K562 (cell line): ENCODE data around the gene ESRRB. TPM values are rescaled to one million over a fixed set of nuclear protein-coding genes. Genes with fewer than 3 reads are reported as not detected.
A peak's percentile ranks its signal among the peaks of the same experiment; 100 is the strongest.

Source experiments
- ATAC-seq: fragments of 200-7000 bp; cut with Tn5 transposase; 3 replicates; pipeline ENCODE4 v1.9.1; 2020; ENCODE audit warnings: moderate library complexity
- BruUV-seq: library from RNA; stranded (reverse); fragments of 400-500 nt; replicated peaks from 2 replicates; lab custom pipeline; 2021; lab: Mats Ljungman, UMichigan
- CTCF ChIA-PET: fragments of 300-600 bp; formaldehyde crosslinking; extraction: SDS; loops from one replicate; lab custom pipeline; 2021; ENCODE audit warnings: low intra/inter-chr PET ratio; lab: Yijun Ruan, JAX
- POLR2A ChIA-PET: fragments of 300-600, 350-650 bp; sonication (Branson Sonifier 250); formaldehyde crosslinking; extraction: SDS; loops from one replicate; lab custom pipeline; 2021; ENCODE audit warnings: antibody characterized with exemption, inconsistent platforms; lab: Yijun Ruan, JAX
- DNase-seq, 4 experiments: peaks; one replicate each; pipeline versions ENCODE4 v3.0.0 to v3.0.0-alpha.2; 2011 to 2018; ENCODE audit warnings: low spot score in 3 of 4, mixed read lengths in 3 of 4; ENCODE audit errors: extremely low read depth in 1 of 4
- FAIRE-seq: peaks from 2 replicates; lab custom pipeline; 2011; peaks lifted over from hg19 to GRCh38; lab: Jason Lieb, UNC
- H2AFZ ChIP-seq: 2 replicates; pipeline ENCODE4 v1.6.0; 2011; ENCODE audit warnings: low read depth, low read length, control low read depth, inconsistent platforms
- H3K27ac ChIP-seq: fragments of 200-600 bp; 3 replicates; pipeline ENCODE4 v1.8.0; 2011; ENCODE audit warnings: low read depth, mild to moderate bottlenecking, control low read depth, inconsistent platforms, low read length, moderate library complexity, mixed read lengths; ENCODE audit errors: extremely low read depth
- H3K27me3 ChIP-seq, 2 experiments: fragments of 300-600 bp in 1 of 2; 2 replicates in 1 of 2; 3 replicates in 1 of 2; pipeline versions ENCODE4 v1.6.0 to v1.8.0; 2011; ENCODE audit warnings: inconsistent platforms in 2 of 2, low read length in 2 of 2, mild to moderate bottlenecking in 1 of 2, mixed read lengths in 1 of 2, moderate library complexity in 1 of 2; ENCODE audit not compliant: control insufficient read depth in 2 of 2, insufficient read depth in 2 of 2
- H3K36me3 ChIP-seq: fragments of 300-600 bp; 3 replicates; pipeline ENCODE4 v1.8.0; 2011; ENCODE audit warnings: mild to moderate bottlenecking, low read length, inconsistent platforms; ENCODE audit not compliant: control insufficient read depth, insufficient read depth
- H3K4me1 ChIP-seq, 2 experiments: fragments of 200-600 bp in 1 of 2; replicated peaks in 1 of 2; 2 replicates in 1 of 2; 3 replicates in 1 of 2; pipeline versions ENCODE4 v1.5.1 to v1.8.0; 2011; ENCODE audit warnings: inconsistent platforms in 2 of 2, low read length in 2 of 2, mild to moderate bottlenecking in 1 of 2, mixed read lengths in 1 of 2, moderate library complexity in 1 of 2; ENCODE audit not compliant: control insufficient read depth in 2 of 2, insufficient read depth in 2 of 2
- H3K4me2 ChIP-seq: 2 replicates; pipeline ENCODE4 v1.6.1; 2011; ENCODE audit warnings: low read length, control low read depth, inconsistent platforms, mixed read lengths; ENCODE audit not compliant: insufficient read depth
- H3K4me3 ChIP-seq: fragments of 200-600 bp; sonication (generic), shearing (Covaris generic); 2 replicates; pipeline ENCODE4 v1.5.1; 2016; ENCODE audit warnings: control low read depth, inconsistent platforms
- H3K79me2 ChIP-seq: fragments of 200-600 bp; 3 replicates; pipeline ENCODE4 v1.8.0; 2011; ENCODE audit warnings: low read length, inconsistent platforms; ENCODE audit not compliant: control insufficient read depth, insufficient read depth
- H3K9ac ChIP-seq, 2 experiments: 2 replicates each; pipeline versions ENCODE4 v1.6.0 to v1.6.1; 2011; ENCODE audit warnings: low read depth in 2 of 2, low read length in 2 of 2, control low read depth in 1 of 2, inconsistent platforms in 1 of 2, mild to moderate bottlenecking in 1 of 2, mixed read lengths in 1 of 2; ENCODE audit not compliant: insufficient read depth in 1 of 2
- H3K9me1 ChIP-seq: one replicate; pipeline ENCODE4 v1.6.0; 2011; ENCODE audit warnings: inconsistent platforms, mild to moderate bottlenecking, low read length, moderate library complexity; ENCODE audit not compliant: control insufficient read depth, insufficient read depth
- H3K9me3 ChIP-seq: replicated peaks from 2 replicates; pipeline ENCODE4 v1.5.1; 2011; ENCODE audit warnings: low read depth, low read length, inconsistent platforms; ENCODE audit not compliant: control insufficient read depth, insufficient read depth
- H4K20me1 ChIP-seq: replicated peaks from 2 replicates; pipeline ENCODE4 v1.6.1; 2011; ENCODE audit warnings: low read length, inconsistent platforms, mixed read lengths; ENCODE audit not compliant: control insufficient read depth, insufficient read depth
- BRF1 ChIP-seq: IDR thresholded peaks from 3 replicates; pipeline ENCODE4 v1.6.1; 2011; ENCODE audit warnings: borderline replicate concordance, mild to moderate bottlenecking; ENCODE audit not compliant: insufficient read length; ENCODE audit errors: extremely low read depth
- CSDE1 ChIP-seq, 2 experiments: fragments of 450-650 bp; IDR thresholded peaks; 2 replicates each; pipeline ENCODE4 v1.6.1; 2016; ENCODE audit warnings: mild to moderate bottlenecking in 1 of 2
- MTA1 ChIP-seq: fragments of 450-650 bp; IDR thresholded peaks from 2 replicates; pipeline ENCODE4 v1.6.1; 2017; ENCODE audit warnings: borderline replicate concordance
- PTRF ChIP-seq: fragments of 450-650 bp; IDR thresholded peaks from 2 replicates; pipeline ENCODE4 v1.6.1; 2016; ENCODE audit warnings: mild to moderate bottlenecking, missing genetic modification characterization, missing compliant biosample characterization
- SRSF1 ChIP-seq: fragments of 200-400 bp; formaldehyde crosslinking; IDR thresholded peaks from 2 replicates; pipeline ENCODE4 v1.6.1; 2017; ENCODE audit warnings: mild to moderate bottlenecking, low read depth, low read length, moderate library complexity
- THRA ChIP-seq: fragments of 450-650 bp; IDR thresholded peaks from 2 replicates; pipeline ENCODE4 v1.6.1; 2017; ENCODE audit warnings: mild to moderate bottlenecking, moderate library complexity
- ZNF274 ChIP-seq: IDR thresholded peaks from 2 replicates; pipeline ENCODE4 v1.6.1; 2011; ENCODE audit warnings: low read depth, mild to moderate bottlenecking, low read length, moderate library complexity, borderline replicate concordance
- ZNF408 ChIP-seq: fragments of 250-450 bp; sonication (Bioruptor Pico); IDR thresholded peaks from 2 replicates; pipeline ENCODE4 v1.4.0; 2020; ENCODE audit warnings: low read depth, mild to moderate bottlenecking, moderate library complexity
- ZNF707 ChIP-seq: fragments of 250-450 bp; sonication (Bioruptor Pico); conservative IDR thresholded peaks from 2 replicates; pipeline ENCODE4 v1.8.0; 2022; ENCODE audit warnings: inconsistent platforms, mild to moderate bottlenecking, moderate library complexity
- ZNF75A ChIP-seq: fragments of 450-650 bp; formaldehyde crosslinking; IDR thresholded peaks from 2 replicates; pipeline ENCODE4 v1.4.0; 2020; ENCODE audit warnings: mild to moderate bottlenecking
- ZZZ3 ChIP-seq: fragments of 450-650 bp; IDR thresholded peaks from 2 replicates; pipeline ENCODE4 v1.6.1; 2016; ENCODE audit warnings: antibody characterized with exemption, mild to moderate bottlenecking, moderate library complexity
- WGBS: fragments of 100-300 bp; shearing (Covaris generic); methylation state at CpG from one replicate; pipeline ENCODE4 v1.1.6; 2016; ENCODE audit warnings: low coverage, mixed read lengths; ENCODE audit not compliant: insufficient coverage; ENCODE audit errors: missing lambda C conversion rate; 5-methylcytosine and 5-hydroxymethylcytosine counted together
- in situ Hi-C: fragments of 300-500 bp; cut with MboI; formaldehyde crosslinking; loops from 4 replicates; pipeline ENCODE4 v1.15.0; 2018; ENCODE audit warnings: inconsistent platforms, mixed read lengths
- intact Hi-C: fragments of 100-400 bp; cut with micrococcal nuclease; formaldehyde crosslinking; loops from 2 replicates; pipeline ENCODE4 v1.14.2; 2022
- polyA plus RNA-seq, 8 experiments: library from polyadenylated mRNA; depleted of rRNA in 4 of 8; stranded (reverse) in 5 of 8; unstranded in 3 of 8; fragments of >200 nt; fragmentation: Nextera tagmentation in 2 of 8; fragmentation: Illumina TruSeq in 1 of 8; extraction: Ambion mirVana in 2 of 8; extraction: Trizol in 1 of 8; gene quantifications; 2 replicates each; pipeline versions ENCODE4 v1.2.1 to v1.2.3, GENCODE V29; 2011 to 2014; ENCODE audit warnings: inconsistent platforms in 1 of 8, missing spikeins in 1 of 8
- total RNA-seq, 7 experiments: library from RNA; depleted of rRNA in 6 of 7; stranded (reverse); fragments of >200 nt in 6 of 7; fragmentation: Illumina TruSeq in 2 of 7; extraction: Trizol in 2 of 7; gene quantifications; 2 replicates each; pipeline versions ENCODE4 v1.2.1 to v1.2.3, GENCODE V29; 2011 to 2021; ENCODE audit warnings: low replicate concordance in 1 of 7
- TF ChIP-seq, protein P1 (sequence below): fragments of 250-450 bp; sonication (Bioruptor Pico); IDR thresholded peaks from 2 replicates; pipeline ENCODE4 v1.4.0; 2020; ENCODE audit warnings: mild to moderate bottlenecking, moderate library complexity

Gene ESRRB
- total and polyA plus RNA-seq, 9 of the 15 experiments (the other 6 are each of a cell fraction or from before 2014, with no cell fraction given) = 3.2 to 24.7 (median 14.5) TPM

- POLR2A ChIA-PET = no interaction called here
- H3K9me3 ChIP-seq = no peaks in the 10 kb centered on the region
- no peaks in the 10 kb centered on the region for H3K79me2 ChIP-seq
- ATAC-seq (no peak), FAIRE-seq (no peak), DNase-seq (peak in 2 of 4 experiments; percentile 3 to 7)
- WGBS = 50% methylated on average over 6 of the region's 8 CpGs
- no peaks in the 10 kb centered on the region for H3K9me1 ChIP-seq
- H2AFZ ChIP-seq = no peak overlapping the region
- TF ChIP-seq BRF1 = no peak
- BruUV-seq = no TSS peak
- H3K4me1 ChIP-seq = peaks cover 0 to 3% of the 10 kb centered on the region in 2 experiments; a peak in 1 of 5 replicates
- H3K27me3 ChIP-seq = no peaks in the 10 kb centered on the region
- no peak overlapping the region for H3K4me2 ChIP-seq
- no peak overlapping the region for H3K9ac ChIP-seq
- no peaks in the 10 kb centered on the region; the same call in 1 of the 3 replicates for H3K36me3 ChIP-seq
- in situ Hi-C loops (no loop called here), intact Hi-C loops (no loop called here)
- H4K20me1 ChIP-seq = no peaks in the 10 kb centered on the region
- H3K27ac ChIP-seq = no peak overlapping the region
- CTCF ChIA-PET = no interaction called here
- no peak overlapping the region for H3K4me3 ChIP-seq
Measured at GRCh38 chr14:76348898-76349297, 27.0 kb upstream of the ESRRB start.

DNA sequence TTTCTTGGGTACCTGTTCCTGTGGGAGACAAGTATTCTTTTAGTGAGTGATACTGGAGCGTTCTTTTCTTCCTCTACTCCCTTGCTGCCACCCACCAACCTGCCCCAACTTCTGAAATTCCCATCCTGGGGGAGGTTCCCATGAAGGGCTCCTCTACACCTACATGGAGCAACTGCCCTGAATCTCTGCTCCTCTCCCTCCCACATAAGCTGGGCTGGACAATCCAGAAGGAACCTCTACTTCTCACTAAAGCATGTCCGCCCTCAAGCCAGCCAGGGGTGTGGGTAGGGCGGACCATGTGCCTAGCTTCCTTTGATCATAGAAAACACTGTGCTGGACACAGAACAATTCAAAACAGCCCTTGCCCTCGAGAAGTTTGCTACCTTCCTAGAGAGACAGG is 25.9 kb upstream of the ESRRB start:
- FAIRE-seq = no peak
- no peak for DNase-seq
- no peaks in the 10 kb centered on the region for H3K27me3 ChIP-seq
- H3K36me3 ChIP-seq = no peaks in the 10 kb centered on the region; the same call in 1 of the 3 replicates
- no peak overlapping the region for H3K27ac ChIP-seq
- H3K4me3 ChIP-seq = no peak overlapping the region
- H3K4me2 ChIP-seq = no peak overlapping the region
- ATAC-seq = no peak
- BruUV-seq = no TSS peak
- intact Hi-C loops = no loop called here
- H4K20me1 ChIP-seq = no peaks in the 10 kb centered on the region
- in situ Hi-C loops = no loop called here
- ChIA-PET POLR2A (no interaction called here), CTCF (no interaction called here)
- H3K79me2 ChIP-seq = no peaks in the 10 kb centered on the region
- 85% methylated on average over 3 of the region's 4 CpGs for WGBS
- H2AFZ ChIP-seq = no peak overlapping the region
- no peaks in the 10 kb centered on the region for H3K9me1 ChIP-seq
- peaks cover 0 to 3% of the 10 kb centered on the region in 2 experiments; a peak in 1 of 5 replicates for H3K4me1 ChIP-seq
- H3K9me3 ChIP-seq = no peaks in the 10 kb centered on the region
- no peak overlapping the region for H3K9ac ChIP-seq
- TF ChIP-seq, protein P1, sequence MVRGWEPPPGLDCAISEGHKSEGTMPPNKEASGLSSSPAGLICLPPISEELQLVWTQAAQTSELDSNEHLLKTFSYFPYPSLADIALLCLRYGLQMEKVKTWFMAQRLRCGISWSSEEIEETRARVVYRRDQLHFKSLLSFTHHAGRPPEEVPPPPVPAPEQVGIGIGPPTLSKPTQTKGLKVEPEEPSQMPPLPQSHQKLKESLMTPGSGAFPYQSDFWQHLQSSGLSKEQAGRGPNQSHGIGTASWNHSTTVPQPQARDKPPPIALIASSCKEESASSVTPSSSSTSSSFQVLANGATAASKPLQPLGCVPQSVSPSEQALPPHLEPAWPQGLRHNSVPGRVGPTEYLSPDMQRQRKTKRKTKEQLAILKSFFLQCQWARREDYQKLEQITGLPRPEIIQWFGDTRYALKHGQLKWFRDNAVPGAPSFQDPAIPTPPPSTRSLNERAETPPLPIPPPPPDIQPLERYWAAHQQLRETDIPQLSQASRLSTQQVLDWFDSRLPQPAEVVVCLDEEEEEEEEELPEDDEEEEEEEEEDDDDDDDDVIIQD (CRISPR knock-in tag) = no peak
- TF ChIP-seq SRSF1 (no peak), ZNF408 (no peak), ZZZ3 (no peak), ZNF274 (no peak), ZNF707 (CRISPR knock-in tag) (no peak), MTA1 (no peak), THRA (no peak), PTRF (no peak), CSDE1 (IDR thresholded peaks at IDR 0.05) (no peak), ZNF75A (CRISPR knock-in tag) (no peak)
